Natural killer cell (primary cell): ENCODE measurements around the gene UBXN2A. TPM values are rescaled to one million over a fixed set of nuclear protein-coding genes. Genes with fewer than 3 reads are reported as not detected.

Source experiments
- ATAC-seq, 3 donors: fragments of 150-1000 bp in 2 of 3; fragments of 200-7000 bp in 1 of 3; cut with Tn5 transposase; 1 replicate in 1 of 3; 2 replicates in 2 of 3; pipeline ENCODE4 v1.10.0; 2021; ENCODE audit warnings: mild to moderate bottlenecking in 2 of 3, moderate library complexity in 2 of 3
- DNase-seq, 2 donors: peaks; one replicate each; pipeline versions ENCODE4 v3.0.0 to v3.0.0-alpha.2; 2013 to 2021; ENCODE audit warnings: mixed read lengths in 1 of 2
- H3K27ac ChIP-seq: one replicate; pipeline ENCODE4 v1.5.1; 2013; ENCODE audit warnings: mild to moderate bottlenecking, low read length
- H3K27me3 ChIP-seq: one replicate; pipeline ENCODE4 v1.6.1; 2013; ENCODE audit warnings: low read length; ENCODE audit not compliant: control insufficient read depth, insufficient read depth
- H3K36me3 ChIP-seq: one replicate; pipeline ENCODE4 v1.6.1; 2013; ENCODE audit warnings: low read length; ENCODE audit not compliant: control insufficient read depth, insufficient read depth
- H3K4me1 ChIP-seq: one replicate; pipeline ENCODE4 v1.6.1; 2013; ENCODE audit warnings: low read length; ENCODE audit not compliant: control insufficient read depth, insufficient read depth
- H3K4me3 ChIP-seq: one replicate; pipeline ENCODE4 v1.5.1; 2013; ENCODE audit warnings: low read length
- H3K9me3 ChIP-seq: one replicate; pipeline ENCODE4 v1.6.1; 2013; ENCODE audit warnings: low read length; ENCODE audit not compliant: control insufficient read depth, insufficient read depth
- H3K27ac Mint-ChIP-seq, 2 donors: one replicate each; pipeline ENCODE4 v1.8.0; 2022; ENCODE audit warnings: mild to moderate bottlenecking in 2 of 2, mixed read lengths in 2 of 2, moderate library complexity in 1 of 2
- H3K27me3 Mint-ChIP-seq, 2 donors: one replicate each; pipeline ENCODE4 v1.8.0; 2022; ENCODE audit warnings: low read depth in 2 of 2, mixed read lengths in 2 of 2
- H3K36me3 Mint-ChIP-seq: one replicate; pipeline ENCODE4 v1.8.0; 2022; ENCODE audit warnings: mixed read lengths
- H3K4me1 Mint-ChIP-seq, 2 donors: one replicate each; pipeline ENCODE4 v1.8.0; 2022; ENCODE audit warnings: mixed read lengths in 2 of 2
- H3K4me3 Mint-ChIP-seq: one replicate; pipeline ENCODE4 v1.8.0; 2022; ENCODE audit warnings: mild to moderate bottlenecking, moderate library complexity, mixed read lengths
- H3K9me3 Mint-ChIP-seq, 2 donors: one replicate each; pipeline ENCODE4 v1.8.0; 2022; ENCODE audit warnings: mixed read lengths in 2 of 2
- WGBS: methylation state at CpG from one replicate; pipeline ENCODE4 v1.1.7; 2013; ENCODE audit warnings: missing lambda C conversion rate; ENCODE audit not compliant: insufficient coverage; 5-methylcytosine and 5-hydroxymethylcytosine counted together
- intact Hi-C: fragments of 100-400 bp; cut with micrococcal nuclease; formaldehyde crosslinking; loops from one replicate; pipeline ENCODE4 v1.14.2; 2022
- total RNA-seq, 4 donors: library from RNA; stranded (reverse); fragments of 120-200 nt in 1 of 4; gene quantifications; one replicate each; pipeline versions ENCODE4 v1.2.3 to v1.2.4, GENCODE V29; 2013 to 2022
- TF ChIP-seq, protein P1 (sequence below): fragments of 200-600 bp; IDR thresholded peaks from one replicate; pipeline ENCODE4 v1.8.0; 2022; ENCODE audit warnings: antibody characterized with exemption

UBXN2A gene
- total RNA-seq, 3 donors from 2014 or later (not counting 1 experiment from before 2014, with no cell fraction given) = 14.7 to 18.0 (median 16.2) TPM

DNA sequence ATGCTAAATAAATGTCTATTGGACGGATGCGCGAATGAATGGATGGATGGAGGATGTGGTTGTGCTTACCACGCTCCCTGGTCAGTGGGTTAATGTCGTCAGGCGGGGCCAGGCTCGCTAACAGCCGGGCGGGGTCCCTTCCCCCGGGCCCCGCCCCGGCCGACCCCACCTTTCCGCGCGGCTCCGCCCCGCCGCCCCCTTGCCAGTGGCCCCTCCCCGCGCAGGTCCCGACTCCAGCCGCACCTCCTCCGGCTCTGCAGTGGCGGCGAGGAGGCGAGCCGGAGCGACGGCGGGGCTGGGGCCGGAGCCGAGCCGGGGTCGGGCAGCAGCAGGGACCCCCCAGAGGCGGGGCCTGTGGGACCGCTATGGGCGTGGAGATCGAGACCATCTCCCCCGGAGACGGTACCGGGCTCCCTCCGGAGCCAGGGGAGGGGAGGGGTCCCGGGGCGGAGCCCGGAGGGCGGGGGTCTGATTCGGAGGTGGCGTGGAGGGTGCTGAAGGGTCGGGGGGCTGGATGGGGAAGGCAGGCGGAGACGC is 109.3 kb downstream of the UBXN2A start, which contains the start of gene FKBP1B:
FKBP1B (plus strand) TSS at position 257 of the 537 bp plus-strand sequence; CDS start at position 366, 109 bp downstream.
- ATAC-seq = peak; percentile 14 to 46 (median 39)
- Histone ChIP-seq H3K4me3 (peak within 1 kb of the TSS; percentile 46), H3K27me3 (no peaks in the 10 kb centered on the region), H3K9me3 (no peaks in the 10 kb centered on the region), H3K27ac (no peak within 1 kb of the TSS), H3K4me1 (peaks cover 20% of the 10 kb centered on the region), H3K36me3 (no peaks in the 10 kb centered on the region)
- WGBS = under 1% methylated on average over 52 of the region's 52 CpGs
- TF ChIP-seq, protein P1, sequence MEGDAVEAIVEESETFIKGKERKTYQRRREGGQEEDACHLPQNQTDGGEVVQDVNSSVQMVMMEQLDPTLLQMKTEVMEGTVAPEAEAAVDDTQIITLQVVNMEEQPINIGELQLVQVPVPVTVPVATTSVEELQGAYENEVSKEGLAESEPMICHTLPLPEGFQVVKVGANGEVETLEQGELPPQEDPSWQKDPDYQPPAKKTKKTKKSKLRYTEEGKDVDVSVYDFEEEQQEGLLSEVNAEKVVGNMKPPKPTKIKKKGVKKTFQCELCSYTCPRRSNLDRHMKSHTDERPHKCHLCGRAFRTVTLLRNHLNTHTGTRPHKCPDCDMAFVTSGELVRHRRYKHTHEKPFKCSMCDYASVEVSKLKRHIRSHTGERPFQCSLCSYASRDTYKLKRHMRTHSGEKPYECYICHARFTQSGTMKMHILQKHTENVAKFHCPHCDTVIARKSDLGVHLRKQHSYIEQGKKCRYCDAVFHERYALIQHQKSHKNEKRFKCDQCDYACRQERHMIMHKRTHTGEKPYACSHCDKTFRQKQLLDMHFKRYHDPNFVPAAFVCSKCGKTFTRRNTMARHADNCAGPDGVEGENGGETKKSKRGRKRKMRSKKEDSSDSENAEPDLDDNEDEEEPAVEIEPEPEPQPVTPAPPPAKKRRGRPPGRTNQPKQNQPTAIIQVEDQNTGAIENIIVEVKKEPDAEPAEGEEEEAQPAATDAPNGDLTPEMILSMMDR = no peak
- Mint-ChIP-seq H3K4me3 (no peak within 1 kb of the TSS), H3K4me1 (peaks cover 24 to 28% of the 10 kb centered on the region in 2 donors), H3K9me3 (no peaks in the 10 kb centered on the region), H3K27me3 (no peaks in the 10 kb centered on the region), H3K36me3 (no peaks in the 10 kb centered on the region), H3K27ac (no peak within 1 kb of the TSS)
- intact Hi-C loops = no loop called here
- peak; percentile 54 to 71 for DNase-seq

GRCh38 chr2:24050041-24050979 is 110.0 kb downstream of the UBXN2A start:
- Mint-ChIP-seq H3K27me3 (no peaks in the 10 kb centered on the region), H3K4me3 (no peak overlapping the region), H3K27ac (no peak overlapping the region), H3K36me3 (no peaks in the 10 kb centered on the region), H3K4me1 (peaks cover 18 to 23% of the 10 kb centered on the region in 2 donors), H3K9me3 (no peaks in the 10 kb centered on the region)
- peak in 1 of 2 donors; percentile 40 for DNase-seq
- H3K4me1 ChIP-seq = peaks cover 20% of the 10 kb centered on the region
- H3K27me3 ChIP-seq = no peaks in the 10 kb centered on the region
- peak overlapping the region; percentile 46 for H3K4me3 ChIP-seq
- H3K36me3 ChIP-seq = no peaks in the 10 kb centered on the region
- no peak overlapping the region for H3K27ac ChIP-seq
- intact Hi-C loops = no loop called here
- H3K9me3 ChIP-seq = no peaks in the 10 kb centered on the region
- 13% methylated on average over 47 of the region's 47 CpGs for WGBS
- TF ChIP-seq, protein P1 = no peak
- no peak for ATAC-seq

GRCh38 chr2:24051833-24052232 is 111.6 kb downstream of the UBXN2A start:
- Histone ChIP-seq H3K4me3 (no peak overlapping the region), H3K27me3 (no peaks in the 10 kb centered on the region), H3K36me3 (no peaks in the 10 kb centered on the region), H3K4me1 (peaks cover 20% of the 10 kb centered on the region), H3K27ac (no peak overlapping the region), H3K9me3 (no peaks in the 10 kb centered on the region)
- no peak for ATAC-seq
- intact Hi-C loops = no loop called here
- DNase-seq = no peak
- Mint-ChIP-seq H3K4me3 (no peak overlapping the region), H3K4me1 (peaks cover 11 to 16% of the 10 kb centered on the region in 2 donors), H3K36me3 (no peaks in the 10 kb centered on the region), H3K9me3 (no peaks in the 10 kb centered on the region), H3K27me3 (no peaks in the 10 kb centered on the region), H3K27ac (no peak overlapping the region)
- WGBS = 87% methylated on average over 8 of the region's 8 CpGs
- TF ChIP-seq, protein P1 = no peak
